CD14-positive monocyte (primary cell): Measurements from ENCODE around the gene FANCG. TPM values are rescaled to one million over a fixed set of nuclear protein-coding genes. Genes with fewer than 3 reads are reported as not detected.

Experiments
- DNase-seq, 3 donors: peaks; one replicate each; pipeline ENCODE4 v3.0.0-alpha.2; 2011 to 2022
- H2AFZ ChIP-seq: 2 replicates; pipeline ENCODE4 v1.6.0; 2012; ENCODE audit warnings: mild to moderate bottlenecking, low read depth, low read length, inconsistent platforms; ENCODE audit not compliant: insufficient read depth, poor library complexity, severe bottlenecking
- H3K27ac ChIP-seq, 2 donors: 1 replicate in 1 of 2; 2 replicates in 1 of 2; pipeline ENCODE4 v1.5.1; 2012 to 2013; ENCODE audit warnings: low read length in 2 of 2, control low read depth in 1 of 2, inconsistent platforms in 1 of 2, low read depth in 1 of 2, mild to moderate bottlenecking in 1 of 2
- H3K27me3 ChIP-seq, 2 donors: one replicate each; pipeline versions ENCODE4 v1.6.0 to v1.6.1; 2011 to 2013; ENCODE audit warnings: low read length in 2 of 2; ENCODE audit not compliant: control insufficient read depth in 2 of 2, insufficient read depth in 2 of 2
- H3K36me3 ChIP-seq, 2 donors: replicated peaks in 1 of 2; 1 replicate in 1 of 2; 2 replicates in 1 of 2; pipeline versions ENCODE4 v1.5.1 to v1.6.1; 2012 to 2013; ENCODE audit warnings: low read length in 2 of 2, control low read depth in 1 of 2, inconsistent platforms in 1 of 2, mild to moderate bottlenecking in 1 of 2; ENCODE audit not compliant: insufficient read depth in 2 of 2, control insufficient read depth in 1 of 2
- H3K4me1 ChIP-seq, 2 donors: 1 replicate in 1 of 2; 2 replicates in 1 of 2; pipeline versions ENCODE4 v1.5.1 to v1.6.1; 2012 to 2013; ENCODE audit warnings: low read length in 2 of 2, control low read depth in 1 of 2, inconsistent platforms in 1 of 2, mild to moderate bottlenecking in 1 of 2, moderate library complexity in 1 of 2; ENCODE audit not compliant: insufficient read depth in 2 of 2, control insufficient read depth in 1 of 2
- H3K4me2 ChIP-seq: replicated peaks from 2 replicates; pipeline ENCODE3; 2012; ENCODE audit warnings: low read length, moderate library complexity, mild to moderate bottlenecking; ENCODE audit not compliant: poor library complexity, severe bottlenecking; ENCODE audit errors: extremely low read depth
- H3K4me3 ChIP-seq, 3 experiments: fragments of 200-600 bp in 1 of 3; sonication (generic) in 1 of 3; replicated peaks in 1 of 3; 1 replicate in 2 of 3; 2 replicates in 1 of 3; pipeline ENCODE4 v1.5.1; 2011 to 2013; ENCODE audit warnings: low read length in 3 of 3, mild to moderate bottlenecking in 3 of 3, control low read depth in 2 of 3, low read depth in 2 of 3, inconsistent platforms in 1 of 3, moderate library complexity in 1 of 3
- H3K79me2 ChIP-seq: 2 replicates; pipeline ENCODE4 v1.6.0; 2012; ENCODE audit warnings: mild to moderate bottlenecking, control low read depth, inconsistent platforms, low read length, moderate library complexity; ENCODE audit not compliant: insufficient read depth
- H3K9ac ChIP-seq: 2 replicates; pipeline ENCODE4 v1.6.0; 2017; ENCODE audit warnings: low read length, mild to moderate bottlenecking; ENCODE audit not compliant: insufficient read depth, poor library complexity, severe bottlenecking
- H3K9me3 ChIP-seq, 2 donors: replicated peaks in 1 of 2; 1 replicate in 1 of 2; 2 replicates in 1 of 2; pipeline versions ENCODE4 v1.5.1 to v1.6.1; 2012 to 2013; ENCODE audit warnings: low read length in 2 of 2, control low read depth in 1 of 2; ENCODE audit not compliant: control insufficient read depth in 1 of 2, insufficient read depth in 1 of 2
- H4K20me1 ChIP-seq: 2 replicates; pipeline ENCODE4 v1.6.0; 2012; ENCODE audit warnings: mild to moderate bottlenecking, low read length, control low read depth, moderate library complexity; ENCODE audit not compliant: insufficient read depth
- H3K27ac Mint-ChIP-seq, 7 donors: one replicate each; pipeline ENCODE4 v1.8.0; 2020; ENCODE audit warnings: mild to moderate bottlenecking in 7 of 7, mixed read lengths in 7 of 7, moderate library complexity in 6 of 7, inconsistent platforms in 2 of 7
- H3K27me3 Mint-ChIP-seq, 3 donors: one replicate each; pipeline ENCODE4 v1.8.0; 2021 to 2022; ENCODE audit warnings: low read depth in 3 of 3, mild to moderate bottlenecking in 3 of 3, mixed read lengths in 3 of 3, moderate library complexity in 3 of 3, inconsistent platforms in 1 of 3
- H3K36me3 Mint-ChIP-seq, 2 donors: one replicate each; pipeline ENCODE4 v1.8.0; 2020; ENCODE audit warnings: mixed read lengths in 2 of 2, inconsistent platforms in 1 of 2, mild to moderate bottlenecking in 1 of 2
- H3K4me1 Mint-ChIP-seq: one replicate; pipeline ENCODE4 v1.8.0; 2020; ENCODE audit warnings: mild to moderate bottlenecking, mixed read lengths
- H3K4me3 Mint-ChIP-seq, 2 donors: one replicate each; pipeline ENCODE4 v1.8.0; 2020; ENCODE audit warnings: mild to moderate bottlenecking in 2 of 2, mixed read lengths in 2 of 2, moderate library complexity in 1 of 2
- H3K9me3 Mint-ChIP-seq, 7 donors: one replicate each; pipeline ENCODE4 v1.8.0; 2020 to 2022; ENCODE audit warnings: mixed read lengths in 7 of 7, mild to moderate bottlenecking in 6 of 7, moderate library complexity in 6 of 7, inconsistent platforms in 2 of 7
- CTCF ChIP-seq: fragments of 200-600 bp; IDR thresholded peaks from one replicate; pipeline ENCODE4 v1.8.0; 2022; ENCODE audit warnings: antibody characterized with exemption, mild to moderate bottlenecking
- WGBS: methylation state at CpG from one replicate; pipeline ENCODE4 v1.1.5; 2013; ENCODE audit warnings: missing lambda C conversion rate; ENCODE audit not compliant: insufficient coverage; 5-methylcytosine and 5-hydroxymethylcytosine counted together
- intact Hi-C, 2 donors: fragments of 100-400 bp; cut with micrococcal nuclease; formaldehyde crosslinking; loops; one replicate each; pipeline versions ENCODE4 v1.15.0 to v1.15.1; 2023
- polyA plus RNA-seq, 3 donors: library from polyadenylated mRNA; depleted of rRNA in 1 of 3; unstranded in 2 of 3; stranded (reverse) in 1 of 3; fragments of 300-500 nt in 2 of 3; fragments of >200 nt in 1 of 3; fragmentation: Illumina TruSeq in 2 of 3; gene quantifications; 1 replicate in 2 of 3; 2 replicates in 1 of 3; pipeline ENCODE4 v1.2.3, GENCODE V29; 2012 to 2021

FANCG gene
- polyA plus RNA-seq, 3 donors: 2.0 to 7.0 (median 2.5) TPM

- 97% methylated on average over 2 of the region's 2 CpGs for WGBS
- peak overlapping the region in 2 of 7 donors; percentile 16 to 45 for H3K27ac Mint-ChIP-seq
Measured at GRCh38 chr9:35033101-35033500, 46.6 kb downstream of the FANCG start.

GRCh38 chr9:35029852-35030251 is 49.9 kb downstream of the FANCG start:
- H2AFZ ChIP-seq: no peak overlapping the region
- Mint-ChIP-seq H3K27me3 (peaks cover 0 to 5% (median 0%) of the 10 kb centered on the region in 3 donors), H3K36me3 (no peaks in the 10 kb centered on the region), H3K27ac (no peak overlapping the region), H3K4me3 (no peak overlapping the region), H3K4me1 (peaks cover 6% of the 10 kb centered on the region), H3K9me3 (peaks cover 0 to 6% (median 0%) of the 10 kb centered on the region in 7 donors)
- no peaks in the 10 kb centered on the region for H3K79me2 ChIP-seq
- intact Hi-C loops: no loop called here
- H3K4me3 ChIP-seq: no peak overlapping the region
- H3K36me3 ChIP-seq: no peaks in the 10 kb centered on the region
- H3K27ac ChIP-seq: no peak overlapping the region
- no peak overlapping the region for H3K9ac ChIP-seq
- no peaks in the 10 kb centered on the region for H3K4me1 ChIP-seq
- no peak for DNase-seq
- no CpG with 5 or more reads among the region's 2 CpGs for WGBS
- no peak for TF ChIP-seq CTCF
- no peaks in the 10 kb centered on the region for H4K20me1 ChIP-seq
- no peaks in the 10 kb centered on the region for H3K27me3 ChIP-seq
- no peak overlapping the region for H3K4me2 ChIP-seq
- H3K9me3 ChIP-seq: no peaks in the 10 kb centered on the region

More at GRCh38 chr9:35033101-35033500, 46.6 kb downstream of the FANCG start:
- DNase-seq: no peak
- Histone ChIP-seq H3K27me3 (no peaks in the 10 kb centered on the region), H3K4me1 (peaks cover 5 to 6% of the 10 kb centered on the region in 2 donors), H3K9me3 (no peaks in the 10 kb centered on the region), H3K36me3 (no peaks in the 10 kb centered on the region), H4K20me1 (no peaks in the 10 kb centered on the region), H3K79me2 (no peaks in the 10 kb centered on the region), H3K4me2 (no peak overlapping the region), H3K27ac (no peak overlapping the region), H3K9ac (no peak overlapping the region), H3K4me3 (no peak overlapping the region), H2AFZ (no peak overlapping the region)
- H3K36me3 Mint-ChIP-seq: peaks cover 0 to 6% of the 10 kb centered on the region in 2 donors
- intact Hi-C loops: no loop called here
- peaks cover 0 to 6% (median 1%) of the 10 kb centered on the region in 7 donors for H3K9me3 Mint-ChIP-seq
- H3K27me3 Mint-ChIP-seq: peaks cover 0 to 9% (median 2%) of the 10 kb centered on the region in 3 donors
- H3K4me3 Mint-ChIP-seq: no peak overlapping the region
- peaks cover 17% of the 10 kb centered on the region for H3K4me1 Mint-ChIP-seq
- TF ChIP-seq CTCF: no peak
